Kidney epithelial cell (primary cell): ENCODE data around the gene SPRYD4. TPM values are rescaled to one million over a fixed set of nuclear protein-coding genes. Genes with fewer than 3 reads are reported as not detected.

ENCODE experiments used
- DNase-seq: peaks from one replicate; pipeline ENCODE4 v3.0.0-alpha.2; 2010; ENCODE audit warnings: low read depth
- H3K27me3 ChIP-seq: 2 replicates; pipeline ENCODE4 v1.6.0; 2011; ENCODE audit warnings: low read length; ENCODE audit not compliant: control insufficient read depth, insufficient read depth
- H3K36me3 ChIP-seq: 2 replicates; pipeline ENCODE4 v1.5.1; 2011; ENCODE audit warnings: low read length; ENCODE audit not compliant: control insufficient read depth, insufficient read depth
- H3K4me3 ChIP-seq: 2 replicates; pipeline ENCODE4 v1.5.1; 2011; ENCODE audit warnings: low read depth, mild to moderate bottlenecking, control low read depth, low read length
- total RNA-seq: library from RNA; depleted of rRNA; stranded (reverse); fragments of >200 nt; gene quantifications from 2 replicates; pipeline ENCODE4 v1.2.3, GENCODE V29; 2015
- TF ChIP-seq, protein P1 (sequence below): IDR thresholded peaks from 2 replicates; pipeline ENCODE4 v1.5.1; 2011; ENCODE audit warnings: mild to moderate bottlenecking, moderate library complexity, low read length, control low read depth, inconsistent platforms; ENCODE audit not compliant: insufficient read depth, poor library complexity, severe bottlenecking

Gene SPRYD4
- total RNA-seq, 1 donor from 2014 or later: 1.1 TPM

DNA sequence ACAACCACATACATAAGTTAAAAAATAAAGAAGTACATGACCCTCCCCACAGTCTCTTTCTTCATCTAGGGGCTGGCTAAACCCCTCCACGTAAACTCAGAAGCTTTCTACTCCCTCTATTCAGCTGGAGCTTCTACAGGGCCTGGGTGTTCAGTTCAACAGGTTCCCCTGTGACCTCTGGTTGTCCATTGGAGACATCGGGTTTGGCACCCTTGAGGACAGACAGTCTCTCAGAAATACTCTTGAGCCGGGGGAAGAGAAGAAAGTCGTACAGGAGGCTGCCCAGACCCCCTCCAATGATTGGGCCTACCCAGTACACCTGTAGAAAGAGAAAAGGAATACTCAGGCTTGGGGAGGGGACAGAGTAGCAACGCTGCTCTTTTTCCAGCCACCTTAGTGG, 17.2 kb upstream of the SPRYD4 start:
- H3K27me3 ChIP-seq: no peaks in the 10 kb centered on the region
- TF ChIP-seq, protein P1, sequence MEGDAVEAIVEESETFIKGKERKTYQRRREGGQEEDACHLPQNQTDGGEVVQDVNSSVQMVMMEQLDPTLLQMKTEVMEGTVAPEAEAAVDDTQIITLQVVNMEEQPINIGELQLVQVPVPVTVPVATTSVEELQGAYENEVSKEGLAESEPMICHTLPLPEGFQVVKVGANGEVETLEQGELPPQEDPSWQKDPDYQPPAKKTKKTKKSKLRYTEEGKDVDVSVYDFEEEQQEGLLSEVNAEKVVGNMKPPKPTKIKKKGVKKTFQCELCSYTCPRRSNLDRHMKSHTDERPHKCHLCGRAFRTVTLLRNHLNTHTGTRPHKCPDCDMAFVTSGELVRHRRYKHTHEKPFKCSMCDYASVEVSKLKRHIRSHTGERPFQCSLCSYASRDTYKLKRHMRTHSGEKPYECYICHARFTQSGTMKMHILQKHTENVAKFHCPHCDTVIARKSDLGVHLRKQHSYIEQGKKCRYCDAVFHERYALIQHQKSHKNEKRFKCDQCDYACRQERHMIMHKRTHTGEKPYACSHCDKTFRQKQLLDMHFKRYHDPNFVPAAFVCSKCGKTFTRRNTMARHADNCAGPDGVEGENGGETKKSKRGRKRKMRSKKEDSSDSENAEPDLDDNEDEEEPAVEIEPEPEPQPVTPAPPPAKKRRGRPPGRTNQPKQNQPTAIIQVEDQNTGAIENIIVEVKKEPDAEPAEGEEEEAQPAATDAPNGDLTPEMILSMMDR: no peak
- no peak for DNase-seq

DNA sequence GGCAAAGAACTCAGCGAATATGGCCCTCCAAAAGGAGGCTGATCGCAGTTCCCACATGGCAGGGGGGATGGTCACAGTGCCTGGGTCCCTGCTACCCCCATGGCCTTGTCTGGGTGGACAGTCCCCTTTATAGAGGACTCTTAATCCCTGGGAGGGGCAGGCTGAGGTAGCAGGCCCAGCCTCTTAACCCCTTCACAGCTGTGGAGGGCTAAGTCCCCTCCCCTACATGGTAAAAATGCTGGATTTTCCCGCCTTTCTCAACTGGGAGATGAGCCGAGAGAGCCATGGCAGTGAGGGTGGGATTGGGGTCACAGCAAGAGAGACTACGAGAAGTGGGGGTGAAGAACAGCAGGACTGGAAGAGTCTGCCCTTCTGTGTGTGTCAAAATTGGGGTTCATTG, 13.8 kb upstream of the SPRYD4 start, which contains the start of gene MIP:
Gene MIP (minus strand): TSS at position 101 of the 400 bp plus-strand sequence. CDS start 44 bp downstream, at position 57.
- TF ChIP-seq, protein P1: no peak
- no peak for DNase-seq
- H3K36me3 ChIP-seq: no peaks in the 10 kb centered on the region
- H3K27me3 ChIP-seq: no peaks in the 10 kb centered on the region
- H3K4me3 ChIP-seq: no peak within 1 kb of the TSS

More for the DNA sequence above, 17.2 kb upstream of the SPRYD4 start:
- H3K36me3 ChIP-seq: no peaks in the 10 kb centered on the region
- H3K4me3 ChIP-seq: no peak overlapping the region

DNA sequence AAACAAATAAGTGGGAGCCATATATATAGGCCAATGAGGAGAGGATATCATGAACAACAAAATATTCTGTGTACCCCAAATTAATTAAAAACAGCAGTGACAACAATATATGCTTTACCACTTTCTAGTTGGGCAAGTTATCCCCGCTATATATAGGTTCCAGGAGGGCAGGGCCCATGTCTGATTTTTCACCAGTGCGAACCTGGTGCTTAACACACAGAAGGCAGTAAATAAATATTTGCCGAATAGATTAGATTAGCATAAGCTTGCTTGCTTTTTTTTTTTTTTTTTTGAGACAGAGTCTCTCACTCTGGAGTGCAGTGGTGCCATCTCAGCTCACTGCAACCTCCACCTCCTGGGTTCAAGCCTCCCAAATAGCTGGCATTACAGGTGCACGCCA, 10.6 kb upstream of the SPRYD4 start:
- Histone ChIP-seq H3K4me3 (no peak overlapping the region), H3K36me3 (no peaks in the 10 kb centered on the region), H3K27me3 (no peaks in the 10 kb centered on the region)
- TF ChIP-seq, protein P1: no peak
- no peak for DNase-seq

DNA sequence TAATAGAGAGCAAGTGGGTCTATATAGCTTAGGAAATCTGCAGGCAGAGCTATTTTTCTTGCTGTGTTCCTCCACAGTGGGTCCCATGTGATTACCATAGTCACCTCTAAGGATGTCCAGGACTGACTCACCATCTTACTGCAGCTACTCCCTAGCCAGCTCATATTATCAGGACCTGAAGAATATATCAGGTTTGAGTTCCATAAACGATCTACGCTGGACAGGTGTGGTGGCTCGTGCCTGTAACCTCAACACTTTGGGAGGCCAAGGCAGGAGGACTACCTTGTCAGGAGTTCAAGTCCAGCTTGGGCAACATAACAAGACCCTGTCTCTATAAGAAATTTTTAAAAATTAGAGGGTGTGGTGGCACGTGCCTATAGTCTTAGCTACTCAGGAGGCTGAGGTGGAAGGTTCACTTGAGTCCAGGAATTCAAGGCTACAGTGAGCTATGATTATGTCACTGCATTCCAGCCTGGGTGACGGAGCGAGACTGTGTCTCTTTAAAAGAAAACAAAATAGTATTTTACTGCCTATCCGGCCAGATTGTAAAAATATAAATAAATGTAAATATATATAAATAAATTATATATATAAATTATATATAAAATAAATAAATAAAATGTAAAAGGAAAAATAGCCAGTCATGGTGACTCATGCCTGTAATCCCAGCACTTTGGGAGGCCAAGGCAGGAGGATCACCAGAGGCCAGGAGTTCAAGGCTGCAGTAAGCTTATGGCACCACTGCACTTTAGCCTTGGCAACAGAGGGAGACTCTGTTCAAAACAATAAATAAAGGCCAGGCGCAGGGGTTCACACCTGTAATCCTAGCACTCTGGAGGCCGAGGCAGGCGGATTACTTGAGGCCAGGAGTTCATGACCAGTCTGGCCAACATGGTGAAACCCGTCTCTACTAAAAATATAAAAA, 6.9 kb upstream of the SPRYD4 start:
- TF ChIP-seq, protein P1: no peak
- peak; percentile 42 for DNase-seq
- no peak overlapping the region for H3K4me3 ChIP-seq
- H3K36me3 ChIP-seq: no peaks in the 10 kb centered on the region
- H3K27me3 ChIP-seq: no peaks in the 10 kb centered on the region

DNA sequence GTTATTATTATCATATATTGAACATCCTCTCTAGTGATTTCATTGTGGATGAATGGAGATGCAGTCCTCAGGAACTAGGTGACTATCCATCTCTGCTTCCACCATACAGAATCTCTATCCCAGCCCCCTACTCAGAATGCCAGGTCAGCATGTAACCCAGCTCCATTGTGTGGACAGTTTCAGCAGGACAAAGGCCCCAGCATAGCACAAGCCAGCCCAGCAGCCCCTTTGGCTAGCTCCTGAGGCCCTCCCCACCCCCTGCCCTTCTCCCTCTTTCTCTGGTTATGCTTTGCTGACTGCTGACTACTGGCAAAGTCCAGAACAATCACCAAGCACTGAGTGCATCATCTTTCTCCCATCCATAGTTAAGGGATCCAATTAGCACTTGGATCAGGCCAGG, 5.8 kb upstream of the SPRYD4 start:
- no peak overlapping the region for H3K4me3 ChIP-seq
- TF ChIP-seq, protein P1: no peak
- no peaks in the 10 kb centered on the region for H3K27me3 ChIP-seq
- DNase-seq: no peak
- no peaks in the 10 kb centered on the region for H3K36me3 ChIP-seq
